B cell (primary cell): ENCODE results near the gene REG3A. TPM values are rescaled to one million over a fixed set of nuclear protein-coding genes. Genes with fewer than 3 reads are reported as not detected.

ENCODE experiments used
- ATAC-seq: fragments of 200-7000 bp; cut with Tn5 transposase; one replicate; pipeline ENCODE4 v1.10.0; 2021; ENCODE audit warnings: low read depth, mild to moderate bottlenecking, moderate number of reproducible peaks, moderate library complexity
- CTCF ChIA-PET: fragments of 350-600 bp; sonication (Branson Sonifier 250); formaldehyde crosslinking; loops from one replicate; lab custom pipeline; 2021; ENCODE audit warnings: antibody characterized with exemption, inconsistent platforms; lab: Charles Lee
- POLR2A ChIA-PET: fragments of 350-600 bp; sonication (Branson Sonifier 250); formaldehyde crosslinking; loops from one replicate; lab custom pipeline; 2021; ENCODE audit warnings: antibody characterized with exemption; lab: Charles Lee
- DNase-seq: peaks from one replicate; pipeline ENCODE4 v3.0.0; 2013
- H2AFZ ChIP-seq: 2 replicates; pipeline ENCODE4 v1.6.1; 2012; ENCODE audit warnings: mild to moderate bottlenecking, low read depth, low read length; ENCODE audit not compliant: insufficient read depth, poor library complexity, severe bottlenecking
- H3K27ac ChIP-seq, 2 donors: 1 replicate in 1 of 2; 2 replicates in 1 of 2; pipeline ENCODE4 v1.5.1; 2012 to 2013; ENCODE audit warnings: low read length in 2 of 2, mild to moderate bottlenecking in 2 of 2, moderate library complexity in 1 of 2
- H3K27me3 ChIP-seq, 4 experiments: fragments of 200-600 bp in 1 of 4; sonication (generic) in 1 of 4; replicated peaks in 1 of 4; 1 replicate in 2 of 4; 2 replicates in 2 of 4; pipeline versions ENCODE4 v1.6.1 to v1.7.0; 2013 to 2016; ENCODE audit warnings: low read length in 3 of 4, mild to moderate bottlenecking in 2 of 4, mixed read lengths in 1 of 4, moderate library complexity in 1 of 4; ENCODE audit not compliant: insufficient read depth in 4 of 4, control insufficient read depth in 3 of 4; ENCODE audit errors: control extremely low read depth in 1 of 4
- H3K36me3 ChIP-seq, 2 experiments: replicated peaks in 1 of 2; 1 replicate in 1 of 2; 2 replicates in 1 of 2; pipeline versions ENCODE4 v1.6.1 to v1.7.1; 2013; ENCODE audit warnings: low read length in 1 of 2; ENCODE audit not compliant: insufficient read depth in 2 of 2, control insufficient read depth in 1 of 2; ENCODE audit errors: control extremely low read depth in 1 of 2, extremely low read depth in 1 of 2
- H3K4me1 ChIP-seq, 2 donors: fragments of 200-600 bp in 1 of 2; sonication (generic) in 1 of 2; 1 replicate in 1 of 2; 2 replicates in 1 of 2; pipeline versions ENCODE4 v1.5.1 to v1.6.1; 2013 to 2017; ENCODE audit warnings: low read length in 2 of 2; ENCODE audit not compliant: control insufficient read depth in 2 of 2, insufficient read depth in 2 of 2
- H3K4me2 ChIP-seq: replicated peaks from 2 replicates; pipeline ENCODE3; 2012; ENCODE audit warnings: mild to moderate bottlenecking, low read depth, low read length; ENCODE audit not compliant: poor library complexity, severe bottlenecking
- H3K4me3 ChIP-seq, 5 experiments: fragments of 200-600 bp in 1 of 5; sonication (generic) in 1 of 5; 1 replicate in 3 of 5; 2 replicates in 2 of 5; pipeline versions ENCODE4 v1.5.1 to v1.7.0; 2011 to 2016; ENCODE audit warnings: low read length in 4 of 5, mild to moderate bottlenecking in 4 of 5, low read depth in 2 of 5, control low read depth in 1 of 5, moderate library complexity in 1 of 5; ENCODE audit not compliant: insufficient read depth in 1 of 5; ENCODE audit errors: control extremely low read depth in 1 of 5, extremely low read depth in 1 of 5
- H3K79me2 ChIP-seq: fragments of 200-600 bp; sonication (generic); one replicate; pipeline ENCODE4 v1.6.0; 2016; ENCODE audit warnings: low read length; ENCODE audit not compliant: control insufficient read depth, insufficient read depth
- H3K9ac ChIP-seq: fragments of 200-600 bp; sonication (generic); 2 replicates; pipeline ENCODE4 v1.6.1; 2017; ENCODE audit warnings: mild to moderate bottlenecking, low read length, moderate library complexity
- H3K9me3 ChIP-seq, 3 donors: one replicate each; pipeline versions ENCODE4 v1.6.1 to v1.7.1; 2013; ENCODE audit warnings: low read length in 2 of 3; ENCODE audit not compliant: control insufficient read depth in 2 of 3, insufficient read depth in 1 of 3; ENCODE audit errors: control extremely low read depth in 1 of 3
- H4K20me1 ChIP-seq: 2 replicates; pipeline ENCODE4 v1.6.0; 2012; ENCODE audit warnings: mild to moderate bottlenecking, low read length; ENCODE audit not compliant: insufficient read depth, control insufficient read depth, poor library complexity, severe bottlenecking
- H3K27ac Mint-ChIP-seq: one replicate; pipeline ENCODE4 v1.8.0; 2021; ENCODE audit warnings: mixed read lengths
- H3K27me3 Mint-ChIP-seq: one replicate; pipeline ENCODE4 v1.8.0; 2021; ENCODE audit warnings: mixed read lengths
- H3K4me1 Mint-ChIP-seq: one replicate; pipeline ENCODE4 v1.8.0; 2021; ENCODE audit warnings: mixed read lengths
- H3K4me3 Mint-ChIP-seq: one replicate; pipeline ENCODE4 v1.8.0; 2021; ENCODE audit warnings: mixed read lengths
- H3K9me3 Mint-ChIP-seq: one replicate; pipeline ENCODE4 v1.8.0; 2022; ENCODE audit warnings: mixed read lengths; ENCODE audit not compliant: insufficient read depth
- CTCF ChIP-seq: fragments of 200-600 bp; IDR thresholded peaks from one replicate; pipeline ENCODE4 v1.8.0; 2022; ENCODE audit warnings: antibody characterized with exemption, mild to moderate bottlenecking
- EZH2 ChIP-seq: IDR thresholded peaks from 2 replicates; pipeline ENCODE4 v1.6.1; 2012; ENCODE audit warnings: borderline replicate concordance, low read depth, mild to moderate bottlenecking, moderate library complexity, low read length; ENCODE audit not compliant: insufficient read depth, poor library complexity, severe bottlenecking
- WGBS: methylation state at CpG from one replicate; pipeline ENCODE4 v1.1.5; 2013; ENCODE audit warnings: missing lambda C conversion rate; ENCODE audit not compliant: insufficient coverage; 5-methylcytosine and 5-hydroxymethylcytosine counted together
- intact Hi-C: fragments of 100-400 bp; cut with micrococcal nuclease; formaldehyde crosslinking; loops from one replicate; pipeline ENCODE4 v1.10.0; 2022
- polyA plus RNA-seq: library from polyadenylated mRNA; depleted of rRNA; stranded (reverse); fragments of >200 nt; gene quantifications from 2 replicates; pipeline ENCODE4 v1.2.3, GENCODE V29; 2012
- total RNA-seq, 2 donors: library from RNA; stranded (reverse); fragments of 120-200 nt in 1 of 2; gene quantifications; 1 replicate in 1 of 2; 2 replicates in 1 of 2; pipeline versions ENCODE4 v1.2.3 to v1.2.4, GENCODE V29; 2013 to 2022

Gene REG3A
- total and polyA plus RNA-seq, 2 donors (not counting 1 experiment from before 2014, with no cell fraction given): not detected

GRCh38 chr2:79178076-79178674 lies 18.6 kb upstream of the REG3A start:
- TF ChIP-seq CTCF (no peak), EZH2 (no peak)
- DNase-seq (no peak), ATAC-seq (no peak)
- no peaks in the 10 kb centered on the region for H3K36me3 ChIP-seq
- H3K4me1 Mint-ChIP-seq: no peaks in the 10 kb centered on the region
- peaks cover 0 to 7% (median 1%) of the 10 kb centered on the region in 3 donors for H3K9me3 ChIP-seq
- no peaks in the 10 kb centered on the region for H3K27me3 ChIP-seq
- no peak overlapping the region for H3K4me3 ChIP-seq
- H3K27ac Mint-ChIP-seq: no peak overlapping the region
- H3K4me1 ChIP-seq: no peaks in the 10 kb centered on the region
- no peaks in the 10 kb centered on the region for H3K27me3 Mint-ChIP-seq
- H3K4me2 ChIP-seq: no peak overlapping the region
- POLR2A ChIA-PET: no interaction called here
- no peaks in the 10 kb centered on the region for H3K9me3 Mint-ChIP-seq
- H3K4me3 Mint-ChIP-seq: no peak overlapping the region
- H3K27ac ChIP-seq: no peak overlapping the region
- CTCF ChIA-PET: no interaction called here
- intact Hi-C loops: no loop called here
- H2AFZ ChIP-seq: no peak overlapping the region
- H4K20me1 ChIP-seq: no peaks in the 10 kb centered on the region
- H3K9ac ChIP-seq: no peak overlapping the region
- 86% methylated on average over 4 of the region's 6 CpGs for WGBS
- H3K79me2 ChIP-seq: no peaks in the 10 kb centered on the region

- H3K9ac ChIP-seq: no peak overlapping the region
- no peak overlapping the region for H3K27ac Mint-ChIP-seq
- no peak for ATAC-seq
- H3K4me2 ChIP-seq: no peak overlapping the region
- H3K27me3 ChIP-seq: no peaks in the 10 kb centered on the region
- H3K4me1 Mint-ChIP-seq: no peaks in the 10 kb centered on the region
- POLR2A ChIA-PET: no interaction called here
- peaks cover 4% of the 10 kb centered on the region for H3K9me3 Mint-ChIP-seq
- H3K4me3 ChIP-seq: no peak overlapping the region
- H3K27me3 Mint-ChIP-seq: no peaks in the 10 kb centered on the region
- H2AFZ ChIP-seq: no peak overlapping the region
- WGBS: no CpG with 5 or more reads among the region's 2 CpGs
- H3K79me2 ChIP-seq: no peaks in the 10 kb centered on the region
- CTCF ChIA-PET: no interaction called here
- H3K27ac ChIP-seq: no peak overlapping the region
- H3K4me3 Mint-ChIP-seq: no peak overlapping the region
- no peaks in the 10 kb centered on the region for H3K36me3 ChIP-seq
- H3K9me3 ChIP-seq: peaks cover 0 to 5% (median 0%) of the 10 kb centered on the region in 3 donors
- no peaks in the 10 kb centered on the region for H3K4me1 ChIP-seq
- no peak for DNase-seq
- no peaks in the 10 kb centered on the region for H4K20me1 ChIP-seq
- TF ChIP-seq CTCF (no peak), EZH2 (no peak)
- intact Hi-C loops: no loop called here
Measured at GRCh38 chr2:79171348-79171958, 11.9 kb upstream of the REG3A start.
